Measurements from ENCODE around the gene DCAF12L2.
"Not testable (repeated sequence)": the region's sequence is repeated elsewhere in the genome, so short reads cannot be mapped to it uniquely, and the experiment has no call there.

The DCAF12L2 gene
- long read RNA-seq, donor 1 = 0 reads
- long read RNA-seq, donor 2, partial matches to known transcripts = 0 of 3 reads
- long read RNA-seq, donor 2, other reads (novel, unspliced or antisense) = 0 of 3 reads
- long read RNA-seq, donor 3, partial matches to known transcripts = 0 of 1 reads
- long read RNA-seq, donor 3, other reads (novel, unspliced or antisense) = 0 of 1 reads
- long read RNA-seq, donor 4, partial matches to known transcripts = 0 of 4 reads
- long read RNA-seq, donor 4, other reads (novel, unspliced or antisense) = 0 of 4 reads
- long read RNA-seq, donor 5, partial matches to known transcripts = 0 of 1 reads
- long read RNA-seq, donor 5, other reads (novel, unspliced or antisense) = 0 of 1 reads
- long read RNA-seq, donor 6, transcript DCAF12L2-201 (1 exons, 2,599 nt) = major isoform, 5 of 5 reads
- long read RNA-seq, donor 6, partial matches to known transcripts = 0 of 5 reads
- long read RNA-seq, donor 6, other reads (novel, unspliced or antisense) = 0 of 5 reads
- long read RNA-seq, donor 7, partial matches to known transcripts = 0 of 3 reads
- long read RNA-seq, donor 7, other reads (novel, unspliced or antisense) = 0 of 3 reads
- long read RNA-seq, donor 8 = 0 reads

- peak; percentile 51 for DNase-seq
Observed at GRCh38 chrX:126165721-126166461, at the start of gene DCAF12L2. DCAF12L2 (minus strand) TSS chrX:126166289; CDS start chrX:126165924, 365 bp downstream.

GRCh38 chrX:126190888-126191287 is 24.8 kb upstream of the DCAF12L2 start:
- DNase-seq = not testable (repeated sequence)

- DNase-seq = no peak
Observed at GRCh38 chrX:126177133-126177840, 11.2 kb upstream of the DCAF12L2 start.

- DNase-seq = no peak
Observed at GRCh38 chrX:126170720-126171119, 4.6 kb upstream of the DCAF12L2 start.

- DNase-seq = no peak
Observed at GRCh38 chrX:126167560-126167959, 1.5 kb upstream of the DCAF12L2 start.

- no peak for DNase-seq
Observed at GRCh38 chrX:126165401-126165720, 728 bp downstream of the DCAF12L2 start.

GRCh38 chrX:126164689-126165400 is 1.2 kb downstream of the DCAF12L2 start:
- peak; percentile 1 for DNase-seq

- DNase-seq = no peak
Observed at GRCh38 chrX:126164226-126164625, 1.9 kb downstream of the DCAF12L2 start.

GRCh38 chrX:126141014-126141413 is 25.1 kb downstream of the DCAF12L2 start:
- no peak for DNase-seq

- no peak for DNase-seq
Observed at GRCh38 chrX:126137899-126138298, 28.2 kb downstream of the DCAF12L2 start.

- no peak for DNase-seq
Observed at GRCh38 chrX:126124721-126125120, 41.4 kb downstream of the DCAF12L2 start.

All from right kidney (tissue), 9 donors.